ENCODE results near the gene RIMKLB.

GRCh38 chr12:8697476-8698131 lies at the start of gene RIMKLB:
- TF ChIP-seq, protein P1, sequence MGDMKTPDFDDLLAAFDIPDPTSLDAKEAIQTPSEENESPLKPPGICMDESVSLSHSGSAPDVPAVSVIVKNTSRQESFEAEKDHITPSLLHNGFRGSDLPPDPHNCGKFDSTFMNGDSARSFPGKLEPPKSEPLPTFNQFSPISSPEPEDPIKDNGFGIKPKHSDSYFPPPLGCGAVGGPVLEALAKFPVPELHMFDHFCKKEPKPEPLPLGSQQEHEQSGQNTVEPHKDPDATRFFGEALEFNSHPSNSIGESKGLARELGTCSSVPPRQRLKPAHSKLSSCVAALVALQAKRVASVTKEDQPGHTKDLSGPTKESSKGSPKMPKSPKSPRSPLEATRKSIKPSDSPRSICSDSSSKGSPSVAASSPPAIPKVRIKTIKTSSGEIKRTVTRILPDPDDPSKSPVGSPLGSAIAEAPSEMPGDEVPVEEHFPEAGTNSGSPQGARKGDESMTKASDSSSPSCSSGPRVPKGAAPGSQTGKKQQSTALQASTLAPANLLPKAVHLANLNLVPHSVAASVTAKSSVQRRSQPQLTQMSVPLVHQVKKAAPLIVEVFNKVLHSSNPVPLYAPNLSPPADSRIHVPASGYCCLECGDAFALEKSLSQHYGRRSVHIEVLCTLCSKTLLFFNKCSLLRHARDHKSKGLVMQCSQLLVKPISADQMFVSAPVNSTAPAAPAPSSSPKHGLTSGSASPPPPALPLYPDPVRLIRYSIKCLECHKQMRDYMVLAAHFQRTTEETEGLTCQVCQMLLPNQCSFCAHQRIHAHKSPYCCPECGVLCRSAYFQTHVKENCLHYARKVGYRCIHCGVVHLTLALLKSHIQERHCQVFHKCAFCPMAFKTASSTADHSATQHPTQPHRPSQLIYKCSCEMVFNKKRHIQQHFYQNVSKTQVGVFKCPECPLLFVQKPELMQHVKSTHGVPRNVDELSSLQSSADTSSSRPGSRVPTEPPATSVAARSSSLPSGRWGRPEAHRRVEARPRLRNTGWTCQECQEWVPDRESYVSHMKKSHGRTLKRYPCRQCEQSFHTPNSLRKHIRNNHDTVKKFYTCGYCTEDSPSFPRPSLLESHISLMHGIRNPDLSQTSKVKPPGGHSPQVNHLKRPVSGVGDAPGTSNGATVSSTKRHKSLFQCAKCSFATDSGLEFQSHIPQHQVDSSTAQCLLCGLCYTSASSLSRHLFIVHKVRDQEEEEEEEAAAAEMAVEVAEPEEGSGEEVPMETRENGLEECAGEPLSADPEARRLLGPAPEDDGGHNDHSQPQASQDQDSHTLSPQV (IDR thresholded peaks at IDR 0.05): no peak
- TF ChIP-seq, protein P2, sequence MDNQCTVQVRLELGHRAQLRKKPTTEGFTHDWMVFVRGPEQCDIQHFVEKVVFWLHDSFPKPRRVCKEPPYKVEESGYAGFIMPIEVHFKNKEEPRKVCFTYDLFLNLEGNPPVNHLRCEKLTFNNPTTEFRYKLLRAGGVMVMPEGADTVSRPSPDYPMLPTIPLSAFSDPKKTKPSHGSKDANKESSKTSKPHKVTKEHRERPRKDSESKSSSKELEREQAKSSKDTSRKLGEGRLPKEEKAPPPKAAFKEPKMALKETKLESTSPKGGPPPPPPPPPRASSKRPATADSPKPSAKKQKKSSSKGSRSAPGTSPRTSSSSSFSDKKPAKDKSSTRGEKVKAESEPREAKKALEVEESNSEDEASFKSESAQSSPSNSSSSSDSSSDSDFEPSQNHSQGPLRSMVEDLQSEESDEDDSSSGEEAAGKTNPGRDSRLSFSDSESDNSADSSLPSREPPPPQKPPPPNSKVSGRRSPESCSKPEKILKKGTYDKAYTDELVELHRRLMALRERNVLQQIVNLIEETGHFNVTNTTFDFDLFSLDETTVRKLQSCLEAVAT (IDR thresholded peaks at IDR 0.05): no peak
- no peak for TF ChIP-seq TBL1XR1 (IDR thresholded peaks at IDR 0.05; ENCODE audit: low read depth, low read length)
- TF ChIP-seq TCF7 (IDR thresholded peaks at IDR 0.05; ENCODE audit: borderline replicate concordance): no peak
- no peak for TF ChIP-seq SRF (IDR thresholded peaks at IDR 0.05; ENCODE audit: low read depth in 2 of 2, low read length in 2 of 2)
- TF ChIP-seq, protein P3, sequence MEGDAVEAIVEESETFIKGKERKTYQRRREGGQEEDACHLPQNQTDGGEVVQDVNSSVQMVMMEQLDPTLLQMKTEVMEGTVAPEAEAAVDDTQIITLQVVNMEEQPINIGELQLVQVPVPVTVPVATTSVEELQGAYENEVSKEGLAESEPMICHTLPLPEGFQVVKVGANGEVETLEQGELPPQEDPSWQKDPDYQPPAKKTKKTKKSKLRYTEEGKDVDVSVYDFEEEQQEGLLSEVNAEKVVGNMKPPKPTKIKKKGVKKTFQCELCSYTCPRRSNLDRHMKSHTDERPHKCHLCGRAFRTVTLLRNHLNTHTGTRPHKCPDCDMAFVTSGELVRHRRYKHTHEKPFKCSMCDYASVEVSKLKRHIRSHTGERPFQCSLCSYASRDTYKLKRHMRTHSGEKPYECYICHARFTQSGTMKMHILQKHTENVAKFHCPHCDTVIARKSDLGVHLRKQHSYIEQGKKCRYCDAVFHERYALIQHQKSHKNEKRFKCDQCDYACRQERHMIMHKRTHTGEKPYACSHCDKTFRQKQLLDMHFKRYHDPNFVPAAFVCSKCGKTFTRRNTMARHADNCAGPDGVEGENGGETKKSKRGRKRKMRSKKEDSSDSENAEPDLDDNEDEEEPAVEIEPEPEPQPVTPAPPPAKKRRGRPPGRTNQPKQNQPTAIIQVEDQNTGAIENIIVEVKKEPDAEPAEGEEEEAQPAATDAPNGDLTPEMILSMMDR (IDR thresholded peaks at IDR 0.05 in 2 of 3, conservative IDR thresholded peaks at IDR 0.05 in 1 of 3; ENCODE audit: control insufficient read depth in 2 of 3, extremely low read depth in 1 of 3, insufficient read depth in 1 of 3, low read depth in 3 of 3, low read length in 3 of 3): no peak
- peak; percentile 43; the same call in 1 of the 2 replicates for TF ChIP-seq POLR2A (IDR thresholded peaks at IDR 0.05; ENCODE audit: low read depth, low read length)
- no peak for TF ChIP-seq YY1 (IDR thresholded peaks at IDR 0.05; ENCODE audit: low read depth, low read length)
- no peak for TF ChIP-seq POLR2AphosphoS5 (IDR thresholded peaks at IDR 0.05; ENCODE audit: low read length)
- no peak for TF ChIP-seq CHD1 (IDR thresholded peaks at IDR 0.05; ENCODE audit: low read depth, low read length)
- no peak for TF ChIP-seq RBBP5 (conservative IDR thresholded peaks at IDR 0.05)
